ENCODE measurements around the gene ADGRD2. TPM values are rescaled to one million over a fixed set of nuclear protein-coding genes. Genes with fewer than 3 reads are reported as not detected.
"Not testable (repeated sequence)": the region's sequence is repeated elsewhere in the genome, so short reads cannot be mapped to it uniquely, and the experiment has no call there.

Gene ADGRD2
- total and polyA plus RNA-seq, 4 donors = not detected

DNA sequence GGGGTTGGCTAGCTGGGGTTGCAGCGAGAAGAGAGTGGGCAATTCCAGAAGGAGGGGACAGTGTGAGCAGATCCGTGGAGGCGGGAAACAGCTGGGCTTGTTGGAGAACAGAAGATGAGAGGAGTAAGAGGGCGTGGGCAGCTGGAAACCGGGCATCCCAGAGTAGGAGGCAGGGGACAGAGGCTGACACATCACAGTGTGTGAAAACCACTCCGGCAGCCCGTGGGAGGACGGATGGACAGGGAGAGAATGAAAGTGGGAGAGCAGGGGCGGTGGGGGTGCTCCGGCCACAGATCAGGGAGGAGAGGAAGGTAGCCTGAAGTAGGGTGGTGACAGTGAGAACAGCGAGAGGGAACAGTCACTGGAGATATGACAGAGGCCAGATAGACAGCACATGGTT is 26.7 kb upstream of the ADGRD2 start:
- no peak for DNase-seq (ENCODE audit: low spot score)
- Histone ChIP-seq H3K9ac (ENCODE audit: low read depth in 1 of 2, low read length in 2 of 2) (no peak overlapping the region), H3K4me1 (ENCODE audit: control insufficient read depth in 4 of 4, insufficient read depth in 4 of 4, low read length in 3 of 4) (no peaks in the 10 kb centered on the region), H3K4me3 (ENCODE audit: low read depth in 1 of 3, low read length in 3 of 3) (no peak overlapping the region), H3K27me3 (ENCODE audit: control insufficient read depth in 4 of 4, insufficient read depth in 4 of 4, low read length in 3 of 4) (peaks cover 0 to 2% (median 0%) of the 10 kb centered on the region in 4 donors), H3K27ac (ENCODE audit: low read depth in 1 of 2, low read length in 2 of 2) (no peak overlapping the region), H3K9me3 (ENCODE audit: control insufficient read depth in 4 of 4, low read length in 3 of 4) (no peaks in the 10 kb centered on the region), H3K36me3 (ENCODE audit: control insufficient read depth in 4 of 4, insufficient read depth in 3 of 4, low read depth in 1 of 4, low read length in 3 of 4) (no peaks in the 10 kb centered on the region)
- TF ChIP-seq JUND (IDR thresholded peaks at IDR 0.05) = no peak
- TF ChIP-seq, protein P1, sequence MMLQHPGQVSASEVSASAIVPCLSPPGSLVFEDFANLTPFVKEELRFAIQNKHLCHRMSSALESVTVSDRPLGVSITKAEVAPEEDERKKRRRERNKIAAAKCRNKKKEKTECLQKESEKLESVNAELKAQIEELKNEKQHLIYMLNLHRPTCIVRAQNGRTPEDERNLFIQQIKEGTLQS (IDR thresholded peaks at IDR 0.05) = no peak
- TF ChIP-seq TAF1 (conservative IDR thresholded peaks at IDR 0.05) = no peak
- no peak for TF ChIP-seq EGR1 (IDR thresholded peaks at IDR 0.05; ENCODE audit: low read depth in 2 of 2)
- TF ChIP-seq SP1 (IDR thresholded peaks at IDR 0.05) = no peak
- no peak for TF ChIP-seq NR2F2 (IDR thresholded peaks at IDR 0.05)
- no peak for TF ChIP-seq RAD21 (IDR thresholded peaks at IDR 0.05)
- TF ChIP-seq RXRA (IDR thresholded peaks at IDR 0.05) = no peak
- no peak for TF ChIP-seq ZBTB33 (IDR thresholded peaks at IDR 0.05)
- no peak for TF ChIP-seq HNF4G (IDR thresholded peaks at IDR 0.05)
- TF ChIP-seq, protein P2, sequence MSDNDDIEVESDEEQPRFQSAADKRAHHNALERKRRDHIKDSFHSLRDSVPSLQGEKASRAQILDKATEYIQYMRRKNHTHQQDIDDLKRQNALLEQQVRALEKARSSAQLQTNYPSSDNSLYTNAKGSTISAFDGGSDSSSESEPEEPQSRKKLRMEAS (IDR thresholded peaks at IDR 0.05) = no peak
- TF ChIP-seq, protein P3, sequence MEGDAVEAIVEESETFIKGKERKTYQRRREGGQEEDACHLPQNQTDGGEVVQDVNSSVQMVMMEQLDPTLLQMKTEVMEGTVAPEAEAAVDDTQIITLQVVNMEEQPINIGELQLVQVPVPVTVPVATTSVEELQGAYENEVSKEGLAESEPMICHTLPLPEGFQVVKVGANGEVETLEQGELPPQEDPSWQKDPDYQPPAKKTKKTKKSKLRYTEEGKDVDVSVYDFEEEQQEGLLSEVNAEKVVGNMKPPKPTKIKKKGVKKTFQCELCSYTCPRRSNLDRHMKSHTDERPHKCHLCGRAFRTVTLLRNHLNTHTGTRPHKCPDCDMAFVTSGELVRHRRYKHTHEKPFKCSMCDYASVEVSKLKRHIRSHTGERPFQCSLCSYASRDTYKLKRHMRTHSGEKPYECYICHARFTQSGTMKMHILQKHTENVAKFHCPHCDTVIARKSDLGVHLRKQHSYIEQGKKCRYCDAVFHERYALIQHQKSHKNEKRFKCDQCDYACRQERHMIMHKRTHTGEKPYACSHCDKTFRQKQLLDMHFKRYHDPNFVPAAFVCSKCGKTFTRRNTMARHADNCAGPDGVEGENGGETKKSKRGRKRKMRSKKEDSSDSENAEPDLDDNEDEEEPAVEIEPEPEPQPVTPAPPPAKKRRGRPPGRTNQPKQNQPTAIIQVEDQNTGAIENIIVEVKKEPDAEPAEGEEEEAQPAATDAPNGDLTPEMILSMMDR (IDR thresholded peaks at IDR 0.05; ENCODE audit: low read depth, low read length, missing input control) = no peak
- no peak for TF ChIP-seq HNF4A (conservative IDR thresholded peaks at IDR 0.05)
- 54% methylated on average over 11 of the region's 11 CpGs for WGBS

DNA sequence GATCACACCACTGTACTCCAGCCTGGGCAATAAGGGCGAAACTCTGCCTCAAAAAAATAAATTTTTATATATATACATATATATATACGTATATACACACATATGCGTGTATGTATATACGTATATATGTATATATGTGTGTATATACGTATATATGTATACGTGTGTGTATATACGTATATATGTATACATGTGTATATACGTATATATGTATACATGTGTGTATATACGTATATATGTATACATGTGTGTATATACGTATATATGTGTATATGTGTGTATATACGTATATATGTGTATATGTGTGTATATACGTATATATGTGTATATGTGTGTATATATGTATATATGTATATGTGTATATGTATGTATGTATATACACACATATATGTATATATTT is 24.5 kb upstream of the ADGRD2 start:
- H3K27ac ChIP-seq (ENCODE audit: low read depth in 1 of 2, low read length in 2 of 2); DNase-seq (ENCODE audit: low spot score); H3K36me3 ChIP-seq (ENCODE audit: control insufficient read depth in 4 of 4, insufficient read depth in 3 of 4, low read depth in 1 of 4, low read length in 3 of 4); H3K4me1 ChIP-seq (ENCODE audit: control insufficient read depth in 4 of 4, insufficient read depth in 4 of 4, low read length in 3 of 4); H3K4me3 ChIP-seq (ENCODE audit: low read depth in 1 of 3, low read length in 3 of 3); H3K27me3 ChIP-seq (ENCODE audit: control insufficient read depth in 4 of 4, insufficient read depth in 4 of 4, low read length in 3 of 4); H3K9me3 ChIP-seq (ENCODE audit: control insufficient read depth in 4 of 4, low read length in 3 of 4); H3K9ac ChIP-seq (ENCODE audit: low read depth in 1 of 2, low read length in 2 of 2): not testable (repeated sequence)
- 86% methylated on average over 12 of the region's 12 CpGs for WGBS

DNA sequence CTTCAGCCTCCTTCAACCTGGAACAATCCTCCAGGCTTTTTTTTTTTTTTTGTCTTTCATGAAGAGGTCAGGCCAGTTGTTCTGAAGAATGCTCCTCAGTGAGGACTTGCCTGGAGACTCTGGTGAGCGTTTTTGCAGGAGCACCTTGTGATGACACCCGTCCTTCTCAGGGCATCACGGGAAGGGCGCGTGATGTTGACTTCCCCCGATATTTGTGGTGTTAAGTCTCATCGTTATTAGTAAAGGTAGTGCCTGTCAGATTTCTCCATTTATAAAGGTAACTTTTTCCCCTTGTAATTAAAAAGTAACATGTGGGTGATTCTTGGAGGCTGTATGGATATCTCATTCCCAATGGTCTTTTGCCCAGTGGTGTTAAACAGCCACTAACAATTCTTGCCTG is 23.9 kb upstream of the ADGRD2 start:
- DNase-seq (ENCODE audit: low spot score) = no peak
- H3K36me3 ChIP-seq (ENCODE audit: control insufficient read depth in 4 of 4, insufficient read depth in 3 of 4, low read depth in 1 of 4, low read length in 3 of 4) = no peaks in the 10 kb centered on the region
- no peak overlapping the region for H3K4me3 ChIP-seq (ENCODE audit: low read depth in 1 of 3, low read length in 3 of 3)
- TF ChIP-seq GABPA (IDR thresholded peaks at IDR 0.05 in 1 of 2, conservative IDR thresholded peaks at IDR 0.05 in 1 of 2) (no peak), HNF4A (conservative IDR thresholded peaks at IDR 0.05) (no peak), NR2F2 (IDR thresholded peaks at IDR 0.05) (no peak), RAD21 (IDR thresholded peaks at IDR 0.05) (no peak)
- WGBS = 92% methylated on average over 7 of the region's 7 CpGs
- H3K27me3 ChIP-seq (ENCODE audit: control insufficient read depth in 4 of 4, insufficient read depth in 4 of 4, low read length in 3 of 4) = peaks cover 0 to 2% (median 0%) of the 10 kb centered on the region in 4 donors
- H3K4me1 ChIP-seq (ENCODE audit: control insufficient read depth in 4 of 4, insufficient read depth in 4 of 4, low read length in 3 of 4) = no peaks in the 10 kb centered on the region
- H3K9ac ChIP-seq (ENCODE audit: low read depth in 1 of 2, low read length in 2 of 2) = no peak overlapping the region
- H3K27ac ChIP-seq (ENCODE audit: low read depth in 1 of 2, low read length in 2 of 2) = no peak overlapping the region
- no peaks in the 10 kb centered on the region for H3K9me3 ChIP-seq (ENCODE audit: control insufficient read depth in 4 of 4, low read length in 3 of 4)
